Chondrocyte (in vitro differentiated cells): ENCODE results near the gene SUMF1. TPM values are rescaled to one million over a fixed set of nuclear protein-coding genes. Genes with fewer than 3 reads are reported as not detected.
A peak's percentile ranks its signal among the peaks of the same experiment; 100 is the strongest.

Experiments used
- DNase-seq: peaks from one replicate; pipeline ENCODE4 v3.0.0; 2021; ENCODE audit warnings: mixed read lengths, low spot score
- H3K27ac Mint-ChIP-seq: one replicate; pipeline ENCODE4 v1.8.0; 2021; ENCODE audit warnings: mild to moderate bottlenecking, moderate library complexity, mixed read lengths; ENCODE audit not compliant: unreplicated experiment
- H3K27me3 Mint-ChIP-seq: 2 replicates; pipeline ENCODE4 v1.8.0; 2021; ENCODE audit warnings: low read depth, mixed read lengths
- H3K36me3 Mint-ChIP-seq: 2 replicates; pipeline ENCODE4 v1.8.0; 2021; ENCODE audit warnings: low read depth, mixed read lengths
- H3K4me1 Mint-ChIP-seq: 2 replicates; pipeline ENCODE4 v1.8.0; 2021; ENCODE audit warnings: low read depth, mild to moderate bottlenecking, mixed read lengths
- H3K4me3 Mint-ChIP-seq: one replicate; pipeline ENCODE4 v1.8.0; 2021; ENCODE audit warnings: mild to moderate bottlenecking, moderate library complexity, mixed read lengths; ENCODE audit not compliant: unreplicated experiment
- H3K9me3 Mint-ChIP-seq: 2 replicates; pipeline ENCODE4 v1.8.0; 2021; ENCODE audit warnings: low read depth, mixed read lengths
- total RNA-seq: library from RNA; stranded (reverse); gene quantifications from 3 replicates; pipeline ENCODE4 v1.2.1, GENCODE V29; 2021
- TF ChIP-seq, protein P1 (sequence below): fragments of 200-600 bp; sonication (generic); IDR thresholded peaks from 2 replicates; pipeline ENCODE4 v1.5.0; 2021; ENCODE audit warnings: antibody characterized with exemption, mild to moderate bottlenecking, moderate library complexity

SUMF1 gene
- total RNA-seq, 1 donor from 2014 or later = 33.0 TPM

DNA sequence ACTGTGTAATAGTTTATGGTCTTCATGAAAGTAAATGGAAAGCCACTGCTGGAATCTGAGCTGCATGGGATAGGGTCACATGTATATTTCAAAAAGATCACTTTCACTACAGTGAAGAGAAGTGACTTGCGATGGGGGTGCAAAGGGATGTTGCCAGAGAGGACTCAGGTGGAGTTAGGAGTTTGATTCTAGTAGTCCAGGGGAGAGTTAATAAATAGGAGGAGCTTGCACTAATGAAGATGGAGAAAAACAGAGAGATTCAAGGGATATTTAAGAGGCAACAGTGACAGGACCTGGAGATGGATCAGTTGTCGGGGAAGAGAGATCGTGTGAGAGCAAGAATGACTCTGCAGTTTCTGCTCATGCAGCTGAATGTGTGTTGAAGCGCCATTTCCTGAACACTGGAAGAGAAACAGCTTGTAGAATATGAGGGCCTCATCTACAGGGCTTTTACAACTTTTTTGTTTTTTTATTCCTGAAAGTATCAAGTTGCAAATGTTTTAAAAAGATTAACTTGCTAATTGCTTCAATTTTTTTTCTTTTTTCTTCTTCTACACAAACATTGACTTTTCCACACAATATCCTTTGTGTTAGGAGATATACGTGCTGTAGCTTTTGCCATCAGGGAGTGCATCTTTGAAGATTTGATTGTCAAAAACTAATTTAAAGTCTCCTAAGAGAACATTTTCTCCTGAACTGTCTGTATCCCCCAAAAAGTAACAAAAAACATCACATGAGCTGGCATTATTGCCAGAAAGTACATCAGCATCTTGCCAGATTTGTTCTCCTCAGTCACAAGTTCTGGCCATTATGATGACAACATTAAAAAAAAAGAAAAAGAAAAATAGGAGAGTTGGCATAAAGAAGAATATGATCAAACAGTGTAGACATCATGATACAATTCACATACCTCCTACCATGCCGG is 126.4 kb downstream of the SUMF1 start:
- DNase-seq = no peak
- Mint-ChIP-seq H3K4me1 (peaks cover 34% of the 10 kb centered on the region), H3K27me3 (no peaks in the 10 kb centered on the region), H3K27ac (peak overlapping the region; percentile 43), H3K4me3 (peak overlapping the region; percentile 10), H3K9me3 (peaks cover 2% of the 10 kb centered on the region), H3K36me3 (no peaks in the 10 kb centered on the region)
- TF ChIP-seq, protein P1, sequence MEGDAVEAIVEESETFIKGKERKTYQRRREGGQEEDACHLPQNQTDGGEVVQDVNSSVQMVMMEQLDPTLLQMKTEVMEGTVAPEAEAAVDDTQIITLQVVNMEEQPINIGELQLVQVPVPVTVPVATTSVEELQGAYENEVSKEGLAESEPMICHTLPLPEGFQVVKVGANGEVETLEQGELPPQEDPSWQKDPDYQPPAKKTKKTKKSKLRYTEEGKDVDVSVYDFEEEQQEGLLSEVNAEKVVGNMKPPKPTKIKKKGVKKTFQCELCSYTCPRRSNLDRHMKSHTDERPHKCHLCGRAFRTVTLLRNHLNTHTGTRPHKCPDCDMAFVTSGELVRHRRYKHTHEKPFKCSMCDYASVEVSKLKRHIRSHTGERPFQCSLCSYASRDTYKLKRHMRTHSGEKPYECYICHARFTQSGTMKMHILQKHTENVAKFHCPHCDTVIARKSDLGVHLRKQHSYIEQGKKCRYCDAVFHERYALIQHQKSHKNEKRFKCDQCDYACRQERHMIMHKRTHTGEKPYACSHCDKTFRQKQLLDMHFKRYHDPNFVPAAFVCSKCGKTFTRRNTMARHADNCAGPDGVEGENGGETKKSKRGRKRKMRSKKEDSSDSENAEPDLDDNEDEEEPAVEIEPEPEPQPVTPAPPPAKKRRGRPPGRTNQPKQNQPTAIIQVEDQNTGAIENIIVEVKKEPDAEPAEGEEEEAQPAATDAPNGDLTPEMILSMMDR = no peak

DNA sequence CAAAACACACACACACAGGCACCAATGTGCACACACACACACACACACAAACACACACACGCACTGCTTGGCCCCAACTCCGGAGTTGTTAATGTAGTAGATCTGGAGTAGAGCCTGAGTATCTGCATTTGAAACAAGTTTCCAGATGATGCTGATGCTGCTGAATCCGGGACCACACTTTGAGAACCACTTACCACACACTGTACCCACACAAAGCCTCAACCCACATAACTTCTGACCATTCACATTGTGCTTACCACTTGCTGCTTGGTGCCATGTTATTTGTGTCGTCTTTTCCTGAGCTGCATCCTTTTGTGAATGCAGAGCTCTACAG is 127.0 kb downstream of the SUMF1 start:
- peaks cover 34% of the 10 kb centered on the region for H3K4me1 Mint-ChIP-seq
- H3K9me3 Mint-ChIP-seq = no peaks in the 10 kb centered on the region
- H3K36me3 Mint-ChIP-seq = no peaks in the 10 kb centered on the region
- no peaks in the 10 kb centered on the region for H3K27me3 Mint-ChIP-seq
- no peak overlapping the region for H3K4me3 Mint-ChIP-seq
- TF ChIP-seq, protein P1 = no peak
- H3K27ac Mint-ChIP-seq = peak overlapping the region; percentile 43
- no peak for DNase-seq

DNA sequence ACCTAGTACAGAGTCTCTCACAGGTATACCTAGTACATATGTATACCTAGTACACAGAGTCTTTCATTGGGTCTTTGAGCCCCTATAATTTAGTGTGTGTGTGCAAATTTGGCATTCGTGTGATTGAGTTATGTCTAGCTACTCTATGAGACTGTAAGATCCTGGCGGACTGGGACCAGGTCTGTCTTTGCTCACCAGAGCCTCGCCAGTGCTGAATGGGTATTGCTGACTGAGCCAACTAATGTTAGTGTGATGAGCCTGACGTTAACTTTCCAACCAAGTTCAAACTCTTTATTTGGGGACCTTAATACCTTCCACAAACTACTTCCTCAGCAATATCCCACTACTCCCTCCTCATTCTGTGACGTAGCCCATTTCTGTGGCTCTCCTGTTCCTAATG is 128.3 kb downstream of the SUMF1 start:
- no peaks in the 10 kb centered on the region for H3K36me3 Mint-ChIP-seq
- DNase-seq = no peak
- no peak overlapping the region for H3K27ac Mint-ChIP-seq
- no peaks in the 10 kb centered on the region for H3K9me3 Mint-ChIP-seq
- no peaks in the 10 kb centered on the region for H3K27me3 Mint-ChIP-seq
- no peak overlapping the region for H3K4me3 Mint-ChIP-seq
- H3K4me1 Mint-ChIP-seq = peaks cover 34% of the 10 kb centered on the region
- TF ChIP-seq, protein P1 = no peak

DNA sequence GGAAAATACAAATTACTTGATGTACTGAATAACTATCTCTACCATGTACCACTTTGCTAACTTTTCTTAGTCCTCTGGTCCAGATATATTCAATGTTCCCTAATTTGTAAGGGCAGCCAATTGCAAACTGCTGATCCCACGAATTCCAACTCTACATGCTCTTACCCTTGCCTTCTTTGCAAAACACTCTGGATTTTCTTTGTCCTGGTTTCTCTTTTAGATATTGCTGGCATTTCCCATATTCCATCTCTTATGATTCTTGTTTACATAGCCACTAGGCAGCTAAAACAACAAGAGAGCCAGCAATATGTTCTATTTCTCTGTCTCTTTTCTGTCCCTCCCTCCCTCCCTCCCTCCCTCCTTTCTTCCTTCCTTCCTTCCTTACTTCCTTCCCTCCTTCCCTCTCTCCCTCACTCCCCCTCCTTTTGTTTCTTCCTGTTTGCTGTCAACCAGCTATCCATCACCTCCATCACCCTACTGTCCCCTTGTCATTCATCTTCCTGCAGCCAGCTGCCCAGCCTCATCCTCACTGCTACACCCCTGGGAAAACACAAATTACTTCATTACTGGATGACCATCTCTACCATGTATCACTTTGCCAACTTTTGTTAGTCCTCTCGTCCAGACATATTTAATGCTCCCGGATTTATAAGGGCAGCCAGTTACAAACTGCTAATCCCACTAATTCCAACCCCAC is 130.1 kb downstream of the SUMF1 start:
- Mint-ChIP-seq H3K9me3 (no peaks in the 10 kb centered on the region), H3K4me3 (no peak overlapping the region), H3K27me3 (no peaks in the 10 kb centered on the region), H3K36me3 (no peaks in the 10 kb centered on the region), H3K27ac (peak overlapping the region; percentile 64), H3K4me1 (peaks cover 34% of the 10 kb centered on the region)
- DNase-seq = no peak
- TF ChIP-seq, protein P1 = no peak

DNA sequence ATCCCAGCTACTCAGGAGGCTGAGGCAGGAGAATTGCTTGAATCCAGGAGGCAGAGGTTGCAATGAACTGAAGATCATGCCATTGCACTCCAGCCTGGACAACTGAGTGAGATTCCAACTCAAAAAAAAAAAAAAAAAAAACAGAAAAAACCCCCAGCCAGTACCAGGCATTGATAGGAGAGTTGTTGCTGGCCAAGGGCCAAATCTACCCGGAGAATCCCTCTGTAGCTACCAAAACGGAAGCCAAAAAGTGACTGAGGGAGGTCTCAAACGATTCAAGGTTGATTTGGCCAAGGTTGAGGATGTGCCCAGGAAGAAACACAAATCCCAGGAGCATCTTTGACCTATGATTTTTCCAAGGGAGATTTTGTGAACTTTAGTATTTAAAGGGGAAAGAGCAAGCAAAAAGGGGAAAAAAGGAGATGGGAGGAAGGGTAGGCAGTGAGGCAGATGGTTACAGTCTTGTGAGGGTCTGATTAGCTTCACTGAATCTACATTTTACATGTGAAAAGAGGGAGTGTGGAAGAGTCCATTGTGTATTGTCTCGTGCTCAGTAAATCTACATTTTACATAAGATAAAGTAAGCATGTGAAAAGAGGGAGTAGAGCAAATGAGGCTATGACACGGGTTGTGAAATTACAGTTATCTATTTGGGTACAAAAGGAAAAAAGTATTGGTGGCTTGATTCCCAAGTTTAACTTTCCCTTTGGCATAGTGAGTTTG is 131.1 kb downstream of the SUMF1 start:
- no peak for DNase-seq
- Mint-ChIP-seq H3K27ac (no peak overlapping the region), H3K4me3 (no peak overlapping the region), H3K9me3 (no peaks in the 10 kb centered on the region), H3K4me1 (peaks cover 30% of the 10 kb centered on the region), H3K36me3 (no peaks in the 10 kb centered on the region), H3K27me3 (no peaks in the 10 kb centered on the region)
- TF ChIP-seq, protein P1 = no peak
